Immature natural killer cell (primary cell): Measurements from ENCODE around the gene PARP4. TPM values are rescaled to one million over a fixed set of nuclear protein-coding genes. Genes with fewer than 3 reads are reported as not detected.
"Not testable (repeated sequence)": the region's sequence is repeated elsewhere in the genome, so short reads cannot be mapped to it uniquely, and the experiment has no call there.

Experiments used
- DNase-seq, 3 donors: peaks; one replicate each; pipeline ENCODE4 v3.0.0; 2022; ENCODE audit warnings: mixed read lengths in 1 of 3
- H3K27ac Mint-ChIP-seq, 6 donors: one replicate each; pipeline ENCODE4 v1.8.0; 2020; ENCODE audit warnings: mixed read lengths in 6 of 6, mild to moderate bottlenecking in 5 of 6, inconsistent platforms in 4 of 6, moderate library complexity in 3 of 6
- H3K27me3 Mint-ChIP-seq, 3 donors: one replicate each; pipeline ENCODE4 v1.8.0; 2020 to 2021; ENCODE audit warnings: low read depth in 3 of 3, mild to moderate bottlenecking in 3 of 3, mixed read lengths in 3 of 3, moderate library complexity in 3 of 3, inconsistent platforms in 1 of 3
- H3K36me3 Mint-ChIP-seq, 3 donors: one replicate each; pipeline ENCODE4 v1.8.0; 2020; ENCODE audit warnings: mixed read lengths in 3 of 3, inconsistent platforms in 2 of 3, mild to moderate bottlenecking in 2 of 3
- H3K4me1 Mint-ChIP-seq, 2 donors: one replicate each; pipeline ENCODE4 v1.8.0; 2020; ENCODE audit warnings: inconsistent platforms in 2 of 2, mild to moderate bottlenecking in 2 of 2, mixed read lengths in 2 of 2, moderate library complexity in 1 of 2
- H3K4me3 Mint-ChIP-seq, 5 donors: one replicate each; pipeline ENCODE4 v1.8.0; 2020; ENCODE audit warnings: mild to moderate bottlenecking in 5 of 5, mixed read lengths in 5 of 5, inconsistent platforms in 3 of 5, moderate library complexity in 3 of 5
- H3K9me3 Mint-ChIP-seq, 6 donors: one replicate each; pipeline ENCODE4 v1.8.0; 2020; ENCODE audit warnings: mild to moderate bottlenecking in 6 of 6, mixed read lengths in 6 of 6, inconsistent platforms in 4 of 6, moderate library complexity in 3 of 6
- polyA plus RNA-seq, 3 donors: library from polyadenylated mRNA; unstranded; fragments of 300-500 nt; fragmentation: Illumina TruSeq; gene quantifications; one replicate each; pipeline ENCODE4 v1.2.3, GENCODE V29; 2021

Gene PARP4
- polyA plus RNA-seq, 3 donors from 2014 or later: 50.0 to 73.8 (median 54.5) TPM

DNA sequence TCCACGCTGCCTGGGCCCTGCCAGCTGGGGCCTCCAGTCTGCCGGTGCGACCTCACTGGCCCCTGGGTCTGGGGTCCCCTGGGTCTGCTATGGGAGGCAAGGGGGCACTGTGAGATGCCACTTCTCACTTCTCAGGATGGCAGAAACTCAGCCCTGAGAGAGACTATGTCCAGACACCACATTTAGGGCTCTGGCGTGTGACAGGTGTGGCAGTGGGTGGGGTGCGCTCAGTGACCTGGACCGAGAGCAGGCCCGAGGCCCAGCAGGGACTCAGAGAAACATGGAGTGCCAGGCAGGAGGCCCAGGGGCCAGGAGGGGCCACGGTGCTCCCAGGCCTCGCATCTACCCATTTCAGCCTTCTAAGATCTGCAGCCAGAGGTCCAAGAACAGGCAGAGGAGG is 121.8 kb downstream of the PARP4 start:
- H3K27me3 Mint-ChIP-seq, H3K9me3 Mint-ChIP-seq, H3K36me3 Mint-ChIP-seq, H3K27ac Mint-ChIP-seq, DNase-seq, H3K4me1 Mint-ChIP-seq, H3K4me3 Mint-ChIP-seq: not testable (repeated sequence)

DNA sequence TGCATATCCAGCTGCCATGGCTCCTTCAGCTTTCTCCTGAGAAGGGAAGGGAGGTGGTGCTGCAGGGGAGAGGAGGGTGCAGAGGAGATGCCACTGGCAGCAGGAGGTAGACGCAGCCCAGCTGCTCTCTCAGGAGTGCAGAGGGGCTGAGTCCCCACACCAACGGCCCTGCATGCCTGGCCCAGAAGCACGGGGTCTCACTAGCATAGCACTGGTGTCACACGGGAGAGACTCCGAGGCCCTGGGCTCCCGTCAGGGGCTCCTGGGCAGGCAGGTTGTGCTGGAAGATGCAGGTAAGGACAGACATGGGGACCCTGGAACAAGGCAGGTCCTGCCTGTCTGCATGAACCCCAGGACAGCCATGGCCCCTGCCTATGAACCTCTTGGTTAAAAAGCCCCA is 123.1 kb downstream of the PARP4 start:
- Mint-ChIP-seq H3K4me1 (no peaks in the 10 kb centered on the region), H3K4me3 (no peak overlapping the region), H3K9me3 (peaks cover 0 to 1% (median 0%) of the 10 kb centered on the region in 6 donors), H3K27me3 (peaks cover 0 to 2% (median 0%) of the 10 kb centered on the region in 3 donors), H3K27ac (no peak overlapping the region), H3K36me3 (no peaks in the 10 kb centered on the region)
- DNase-seq: no peak

DNA sequence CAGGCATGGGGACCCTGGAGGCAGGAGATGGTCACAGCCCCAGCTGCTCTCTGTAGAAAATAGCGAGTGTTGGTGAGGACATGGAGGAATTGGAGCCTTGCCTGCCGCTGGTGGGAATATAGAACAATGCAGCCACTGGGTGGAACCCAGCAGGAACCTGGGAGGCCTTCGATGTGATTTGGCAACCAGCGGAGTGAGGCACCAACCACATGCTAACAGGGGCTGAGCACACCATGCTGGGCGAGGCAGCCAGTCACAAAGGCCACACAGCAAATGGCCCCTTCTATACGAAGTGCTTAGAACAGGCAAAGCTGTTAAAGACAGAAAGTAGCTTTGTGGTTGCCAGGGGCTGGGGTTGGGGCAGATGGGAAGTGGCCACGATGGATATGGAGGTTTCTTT is 123.8 kb downstream of the PARP4 start:
- DNase-seq, H3K4me1 Mint-ChIP-seq, H3K4me3 Mint-ChIP-seq, H3K36me3 Mint-ChIP-seq, H3K9me3 Mint-ChIP-seq, H3K27me3 Mint-ChIP-seq, H3K27ac Mint-ChIP-seq: not testable (repeated sequence)

DNA sequence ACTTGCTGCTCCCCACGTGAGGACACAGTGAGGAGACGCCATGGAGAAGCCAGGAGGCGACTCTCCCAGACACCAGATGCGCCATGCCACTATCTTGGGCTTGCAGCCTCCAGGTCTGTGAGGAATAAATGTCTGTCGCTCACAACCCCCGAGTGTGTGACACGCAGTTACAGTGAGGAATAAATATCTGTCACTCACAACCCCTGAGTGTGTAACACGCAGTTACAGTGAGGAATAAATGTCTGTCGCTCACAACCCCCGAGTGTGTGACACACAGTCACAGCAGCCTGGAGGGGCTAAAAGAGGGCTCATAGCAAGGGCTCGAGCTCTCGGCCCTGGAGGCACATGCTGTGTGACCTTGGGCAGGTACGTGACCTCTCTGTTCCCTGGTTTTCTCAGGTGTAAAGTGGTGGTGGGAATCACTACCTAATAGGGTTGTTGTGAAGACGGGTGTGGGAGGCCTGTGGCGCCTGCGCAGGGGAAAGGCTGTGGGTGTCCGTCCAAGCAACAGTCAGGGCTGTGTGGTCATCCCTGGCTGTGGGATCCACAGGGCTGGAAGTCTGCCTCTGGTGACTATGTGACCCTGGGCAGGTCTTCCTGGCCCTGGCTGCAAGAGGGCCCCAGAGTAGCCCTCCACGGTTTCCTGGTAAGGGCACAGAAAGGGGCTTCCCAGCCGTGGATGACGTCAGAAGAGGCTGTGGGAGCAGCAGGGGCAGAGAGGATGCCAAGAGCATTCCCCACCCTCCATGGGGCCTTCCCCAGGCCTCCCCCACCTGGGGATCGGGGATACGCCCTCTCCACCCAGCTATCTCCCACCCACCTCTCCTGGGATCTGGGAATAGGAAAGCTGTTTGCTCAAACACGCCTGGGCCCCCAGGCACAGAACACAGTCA is 125.5 kb downstream of the PARP4 start:
- no peaks in the 10 kb centered on the region for H3K9me3 Mint-ChIP-seq
- no peak for DNase-seq
- H3K4me1 Mint-ChIP-seq: no peaks in the 10 kb centered on the region
- peaks cover 0 to 2% (median 1%) of the 10 kb centered on the region in 3 donors for H3K27me3 Mint-ChIP-seq
- no peak overlapping the region for H3K27ac Mint-ChIP-seq
- no peak overlapping the region for H3K4me3 Mint-ChIP-seq
- no peaks in the 10 kb centered on the region for H3K36me3 Mint-ChIP-seq

DNA sequence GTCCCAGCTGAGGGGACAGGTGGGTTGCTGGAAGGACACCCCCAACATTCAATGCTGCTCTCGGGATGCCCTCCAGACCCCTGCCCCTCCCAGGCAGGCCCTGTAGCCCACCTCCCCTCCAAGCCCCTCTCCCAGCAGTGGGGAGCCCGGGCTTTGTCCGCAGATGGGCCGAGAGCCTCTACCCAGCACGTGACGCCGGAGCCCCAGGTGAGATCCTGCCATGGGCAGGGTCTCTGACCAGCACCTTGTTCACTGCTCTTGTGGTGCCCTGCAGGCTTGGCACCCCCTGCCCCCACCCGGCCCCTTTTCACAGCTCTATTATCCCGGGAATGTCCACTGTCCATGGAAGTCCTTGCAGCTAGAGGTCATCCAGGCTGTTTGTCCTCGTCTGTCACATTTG is 126.7 kb downstream of the PARP4 start:
- no peak for DNase-seq
- H3K4me3 Mint-ChIP-seq: no peak overlapping the region
- H3K36me3 Mint-ChIP-seq: no peaks in the 10 kb centered on the region
- H3K27ac Mint-ChIP-seq: no peak overlapping the region
- H3K27me3 Mint-ChIP-seq: peaks cover 0 to 2% (median 1%) of the 10 kb centered on the region in 3 donors
- no peaks in the 10 kb centered on the region for H3K9me3 Mint-ChIP-seq
- no peaks in the 10 kb centered on the region for H3K4me1 Mint-ChIP-seq

DNA sequence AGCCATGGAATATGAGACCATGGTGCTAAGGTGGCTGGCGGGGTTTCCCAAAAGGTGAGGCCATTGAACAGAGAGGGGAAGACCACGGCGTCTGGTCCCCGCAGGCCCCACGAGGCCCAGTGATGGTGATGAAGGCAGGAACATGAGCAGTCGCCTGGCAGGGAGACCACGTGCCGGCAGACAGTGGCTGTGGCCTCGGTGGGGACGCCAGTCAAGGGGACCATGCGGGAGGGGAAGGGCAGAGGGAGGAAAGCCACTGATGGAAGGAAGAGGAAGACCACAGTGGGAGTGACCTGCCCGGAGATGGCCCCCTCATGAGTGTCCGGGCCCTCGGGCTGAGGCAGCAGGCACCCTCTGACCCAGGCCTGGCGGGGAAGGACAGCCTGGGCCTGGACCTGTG is 127.6 kb downstream of the PARP4 start:
- not testable (repeated sequence) for H3K9me3 Mint-ChIP-seq, H3K27me3 Mint-ChIP-seq, H3K4me3 Mint-ChIP-seq, H3K4me1 Mint-ChIP-seq, H3K27ac Mint-ChIP-seq, H3K36me3 Mint-ChIP-seq, DNase-seq

DNA sequence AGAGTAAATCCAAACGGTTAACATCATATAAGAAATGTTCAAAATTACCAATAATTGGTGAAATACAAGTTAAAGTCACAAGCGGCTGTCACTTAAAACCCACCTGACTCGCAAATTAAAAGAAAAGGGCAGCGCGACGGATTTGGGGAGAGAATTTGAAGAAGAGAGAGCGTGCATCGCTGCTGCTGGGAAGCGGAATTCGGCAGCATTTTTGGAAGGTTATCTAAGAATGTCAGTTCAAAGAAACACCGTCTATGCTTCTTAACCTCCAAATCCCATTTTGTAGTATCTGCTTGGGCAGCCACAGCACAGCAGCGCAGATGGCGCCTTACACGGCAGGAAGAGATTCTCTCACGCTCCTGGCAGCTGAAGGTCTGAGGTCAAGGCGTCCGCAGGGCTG is 128.5 kb downstream of the PARP4 start:
- not testable (repeated sequence) for H3K9me3 Mint-ChIP-seq, DNase-seq, H3K4me1 Mint-ChIP-seq, H3K27me3 Mint-ChIP-seq, H3K36me3 Mint-ChIP-seq, H3K4me3 Mint-ChIP-seq, H3K27ac Mint-ChIP-seq

DNA sequence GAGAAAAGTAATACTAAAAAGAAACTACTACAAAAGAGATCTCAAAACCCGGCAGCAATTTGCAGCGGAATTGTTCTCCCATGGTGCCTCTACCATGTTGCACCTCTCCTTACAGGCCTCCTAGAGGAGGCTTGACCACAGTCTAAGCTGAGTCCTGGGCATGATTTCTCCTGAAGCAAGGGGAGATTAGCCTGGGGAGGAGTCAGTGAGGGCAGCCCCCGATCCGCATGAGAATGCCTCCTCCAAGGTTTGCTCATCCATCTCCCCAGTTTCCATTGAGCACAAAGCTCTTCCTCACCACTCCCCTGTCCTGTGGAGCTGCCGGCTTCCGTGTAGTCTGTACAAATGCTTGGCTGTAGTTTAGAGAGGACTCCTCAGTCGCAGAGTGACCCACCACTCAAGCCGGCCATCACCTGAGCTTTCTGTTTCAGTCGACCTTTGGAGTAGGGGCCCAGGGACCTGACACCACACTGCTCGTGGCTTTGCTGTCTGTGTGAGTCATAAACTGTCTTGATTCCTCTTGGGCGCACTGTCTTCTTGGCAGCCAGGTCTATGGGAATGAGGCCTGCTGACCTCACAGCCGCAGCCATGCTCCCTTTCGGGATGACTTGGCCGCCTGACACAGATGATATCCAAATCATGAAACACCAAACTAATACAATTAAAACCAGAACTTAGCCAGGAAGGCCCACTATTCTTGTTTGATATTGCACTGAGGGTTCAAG is 130.9 kb downstream of the PARP4 start:
- Mint-ChIP-seq H3K27ac (no peak overlapping the region), H3K4me1 (peaks cover 0 to 8% of the 10 kb centered on the region in 2 donors), H3K4me3 (no peak overlapping the region), H3K36me3 (no peaks in the 10 kb centered on the region), H3K9me3 (no peaks in the 10 kb centered on the region), H3K27me3 (peaks cover 0 to 8% (median 3%) of the 10 kb centered on the region in 3 donors)
- DNase-seq: no peak

DNA sequence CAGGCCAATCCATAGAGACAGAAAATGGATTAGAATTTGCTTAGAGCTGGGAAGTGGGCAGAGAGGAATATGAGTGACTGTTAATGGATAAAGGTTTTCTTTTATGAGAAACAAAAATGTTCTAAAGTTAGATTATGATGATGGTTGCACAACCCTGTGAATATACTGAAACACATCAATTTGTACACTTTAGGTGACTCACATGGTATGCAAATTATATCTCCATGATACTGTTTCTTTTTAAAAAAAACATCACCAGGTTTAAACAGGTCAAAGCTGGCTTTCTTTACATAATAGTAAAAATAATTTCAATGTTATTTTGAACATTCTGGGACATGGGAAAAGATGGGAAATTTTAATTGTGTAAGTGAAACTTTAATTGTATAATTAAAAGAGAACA is 131.7 kb downstream of the PARP4 start:
- H3K4me3 Mint-ChIP-seq, H3K27me3 Mint-ChIP-seq, H3K36me3 Mint-ChIP-seq, H3K27ac Mint-ChIP-seq, H3K9me3 Mint-ChIP-seq, H3K4me1 Mint-ChIP-seq, DNase-seq: not testable (repeated sequence)

DNA sequence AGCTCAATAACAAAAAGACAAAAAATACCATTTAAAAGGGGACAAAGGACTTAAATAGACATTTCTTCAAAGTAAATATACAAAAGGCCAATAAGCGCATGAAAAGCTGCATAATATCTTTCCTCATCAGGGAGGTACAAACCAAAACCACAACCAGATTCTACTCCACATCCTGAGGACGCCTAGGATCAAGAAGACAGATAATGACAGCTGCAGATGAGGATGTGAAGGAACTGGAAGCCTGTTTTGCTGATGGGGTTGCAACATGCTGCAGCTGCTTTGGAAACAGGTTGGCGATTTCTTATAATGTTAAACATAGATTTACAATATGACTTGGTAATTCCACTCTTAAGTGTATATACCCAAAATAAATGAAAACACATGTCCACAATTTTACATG is 132.4 kb downstream of the PARP4 start:
- not testable (repeated sequence) for H3K27me3 Mint-ChIP-seq, H3K4me1 Mint-ChIP-seq, H3K9me3 Mint-ChIP-seq, DNase-seq, H3K4me3 Mint-ChIP-seq, H3K27ac Mint-ChIP-seq, H3K36me3 Mint-ChIP-seq

DNA sequence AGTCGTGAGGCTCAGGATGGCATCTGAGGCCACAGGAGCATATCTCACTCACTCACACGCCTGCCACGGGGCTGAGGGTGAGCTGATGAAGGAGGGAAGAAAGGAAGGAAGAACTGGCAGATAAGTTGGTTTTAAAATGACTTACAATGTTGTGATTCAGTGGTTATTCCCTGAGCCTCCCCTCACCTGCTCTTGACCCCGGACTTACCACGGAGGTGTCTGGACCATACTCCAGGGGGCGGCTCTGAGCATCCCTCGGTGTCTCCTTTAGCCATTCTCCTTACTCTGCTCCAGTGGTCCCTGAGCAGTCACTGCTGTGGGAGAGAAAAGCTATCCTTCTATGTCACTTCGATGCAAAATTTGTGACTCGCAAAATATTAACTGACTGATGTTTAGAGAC is 141.3 kb downstream of the PARP4 start:
- not testable (repeated sequence) for DNase-seq, H3K4me1 Mint-ChIP-seq, H3K27ac Mint-ChIP-seq, H3K36me3 Mint-ChIP-seq, H3K4me3 Mint-ChIP-seq, H3K9me3 Mint-ChIP-seq
- H3K27me3 Mint-ChIP-seq: peaks cover 0 to 11% (median 0%) of the 10 kb centered on the region in 3 donors

Other genes starting within 250 kb of the PARP4 start
- not detected for gene C1QTNF9, start 203.2 kb downstream of the PARP4 start, polyA plus RNA-seq
- not detected for gene ATP12A, start 167.6 kb upstream of the PARP4 start, polyA plus RNA-seq